GM12878 (cell line): Measurements from ENCODE around the gene FRAS1.

Experiments
- CHD1 ChIP-seq: IDR thresholded peaks from 2 replicates; pipeline ENCODE4 v1.6.1; 2012; ENCODE audit warnings: low read depth, low read length, improper control_type of control experiment
- CREB1 ChIP-seq: IDR thresholded peaks from 2 replicates; pipeline ENCODE4 v1.6.1; 2012; ENCODE audit warnings: low read depth, mild to moderate bottlenecking, inconsistent platforms

- TF ChIP-seq CHD1 = no peak
- no peak for TF ChIP-seq CREB1
These were observed 239.1 kb downstream of the FRAS1 start for GRCh38 chr4:78296261-78296660.
